HG03108 (cell line): ENCODE measurements around the gene SREBF1.
A peak's percentile ranks its signal among the peaks of the same experiment; 100 is the strongest.

Source experiments
- ATAC-seq: cut with Tn5 transposase; IDR thresholded peaks from one replicate; pipeline ENCODE4 v1.9.1; 2021; ENCODE audit warnings: moderate library complexity; ENCODE audit not compliant: unreplicated experiment

The SREBF1 gene

GRCh38 chr17:17826342-17826713, 10.5 kb downstream of the SREBF1 start:
- ATAC-seq, result no peak

GRCh38 chr17:17824783-17825614, 11.8 kb downstream of the SREBF1 start:
- ATAC-seq, result no peak

GRCh38 chr17:17824119-17824782, 12.5 kb downstream of the SREBF1 start:
- no peak for ATAC-seq

GRCh38 chr17:17823433-17824118, 13.2 kb downstream of the SREBF1 start:
- ATAC-seq, result peak; percentile 64

- no peak for ATAC-seq
These were observed 14.2 kb downstream of the SREBF1 start for GRCh38 chr17:17822616-17823015.

- no peak for ATAC-seq
These were observed 14.6 kb downstream of the SREBF1 start for GRCh38 chr17:17822189-17822588.

GRCh38 chr17:17820463-17821158, 16.2 kb downstream of the SREBF1 start:
- no peak for ATAC-seq

- ATAC-seq, result no peak
These were observed 16.7 kb downstream of the SREBF1 start for GRCh38 chr17:17820046-17820445.

- ATAC-seq, result peak; percentile 55
These were observed 17.2 kb downstream of the SREBF1 start for GRCh38 chr17:17819561-17819995.

- no peak for ATAC-seq
These were observed 17.7 kb downstream of the SREBF1 start for GRCh38 chr17:17819111-17819510.

GRCh38 chr17:17818088-17818526, 18.7 kb downstream of the SREBF1 start:
- no peak for ATAC-seq

GRCh38 chr17:17817552-17817947, 19.2 kb downstream of the SREBF1 start:
- no peak for ATAC-seq

GRCh38 chr17:17816831-17817551, 19.8 kb downstream of the SREBF1 start:
- ATAC-seq, result no peak

- ATAC-seq, result no peak
These were observed 20.5 kb downstream of the SREBF1 start for GRCh38 chr17:17816240-17816814.

GRCh38 chr17:17815436-17816200, 21.2 kb downstream of the SREBF1 start:
- no peak for ATAC-seq

- no peak for ATAC-seq
These were observed 21.8 kb downstream of the SREBF1 start for GRCh38 chr17:17815062-17815406.

- ATAC-seq, result no peak
These were observed 22.4 kb downstream of the SREBF1 start for GRCh38 chr17:17814162-17815061.

GRCh38 chr17:17813725-17814095, 23.1 kb downstream of the SREBF1 start:
- no peak for ATAC-seq
